Coronary artery (tissue), 2 donors: ENCODE measurements around the gene NEK8.

Experiments used
- DNase-seq: peaks from one replicate; pipeline ENCODE4 v3.0.0-alpha.2; 2017; ENCODE audit warnings: low spot score
- H3K27ac ChIP-seq, 2 donors: fragments of 200-600 bp; sonication (generic); one replicate each; pipeline ENCODE4 v1.5.1; 2016 to 2019
- H3K4me3 ChIP-seq: fragments of 200-600 bp; sonication (generic); 2 replicates; pipeline ENCODE4 v1.5.1; 2016; ENCODE audit warnings: mild to moderate bottlenecking, moderate library complexity
- TF ChIP-seq, protein P1 (sequence below): fragments of 200-600 bp; sonication (generic); IDR thresholded peaks from one replicate; pipeline ENCODE4 v1.5.1; 2019; ENCODE audit warnings: antibody characterized with exemption

The NEK8 gene

DNA sequence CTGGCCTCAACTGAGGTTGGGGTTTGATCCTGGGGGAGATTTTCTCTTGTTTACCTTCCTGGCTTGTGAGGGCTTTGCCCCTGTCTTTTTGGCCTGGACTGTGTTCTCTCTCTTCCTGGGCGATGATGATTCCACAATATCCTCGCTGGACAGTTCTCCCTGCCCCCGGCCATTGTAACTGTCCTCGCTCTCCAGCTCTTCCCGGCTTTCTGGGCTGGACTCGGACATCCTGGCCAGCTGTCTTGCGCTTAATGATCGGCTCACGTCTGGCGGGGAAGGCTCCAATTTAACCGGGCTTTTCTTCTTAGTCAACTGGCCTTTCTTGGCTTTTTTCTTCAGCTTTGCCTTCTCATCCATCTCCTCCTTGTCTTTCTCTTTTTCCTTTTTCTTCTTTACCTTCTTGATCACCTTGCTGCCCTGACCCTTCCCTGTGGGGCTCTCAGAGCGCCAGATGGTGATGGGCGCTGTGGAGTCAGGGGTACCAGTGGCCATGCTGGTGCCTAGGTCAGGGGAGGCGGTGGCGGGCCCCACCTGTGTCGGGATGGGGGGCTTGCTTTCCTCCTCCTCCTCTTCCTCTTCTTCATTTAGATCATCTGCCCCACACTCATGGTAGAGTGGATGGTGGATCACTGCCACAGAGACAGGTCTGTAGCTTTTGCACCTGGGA, 24.9 kb upstream of the NEK8 start:
- no peak for DNase-seq
- Histone ChIP-seq H3K4me3 (no peak overlapping the region), H3K27ac (no peak overlapping the region)
- TF ChIP-seq, protein P1, sequence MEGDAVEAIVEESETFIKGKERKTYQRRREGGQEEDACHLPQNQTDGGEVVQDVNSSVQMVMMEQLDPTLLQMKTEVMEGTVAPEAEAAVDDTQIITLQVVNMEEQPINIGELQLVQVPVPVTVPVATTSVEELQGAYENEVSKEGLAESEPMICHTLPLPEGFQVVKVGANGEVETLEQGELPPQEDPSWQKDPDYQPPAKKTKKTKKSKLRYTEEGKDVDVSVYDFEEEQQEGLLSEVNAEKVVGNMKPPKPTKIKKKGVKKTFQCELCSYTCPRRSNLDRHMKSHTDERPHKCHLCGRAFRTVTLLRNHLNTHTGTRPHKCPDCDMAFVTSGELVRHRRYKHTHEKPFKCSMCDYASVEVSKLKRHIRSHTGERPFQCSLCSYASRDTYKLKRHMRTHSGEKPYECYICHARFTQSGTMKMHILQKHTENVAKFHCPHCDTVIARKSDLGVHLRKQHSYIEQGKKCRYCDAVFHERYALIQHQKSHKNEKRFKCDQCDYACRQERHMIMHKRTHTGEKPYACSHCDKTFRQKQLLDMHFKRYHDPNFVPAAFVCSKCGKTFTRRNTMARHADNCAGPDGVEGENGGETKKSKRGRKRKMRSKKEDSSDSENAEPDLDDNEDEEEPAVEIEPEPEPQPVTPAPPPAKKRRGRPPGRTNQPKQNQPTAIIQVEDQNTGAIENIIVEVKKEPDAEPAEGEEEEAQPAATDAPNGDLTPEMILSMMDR = no peak

DNA sequence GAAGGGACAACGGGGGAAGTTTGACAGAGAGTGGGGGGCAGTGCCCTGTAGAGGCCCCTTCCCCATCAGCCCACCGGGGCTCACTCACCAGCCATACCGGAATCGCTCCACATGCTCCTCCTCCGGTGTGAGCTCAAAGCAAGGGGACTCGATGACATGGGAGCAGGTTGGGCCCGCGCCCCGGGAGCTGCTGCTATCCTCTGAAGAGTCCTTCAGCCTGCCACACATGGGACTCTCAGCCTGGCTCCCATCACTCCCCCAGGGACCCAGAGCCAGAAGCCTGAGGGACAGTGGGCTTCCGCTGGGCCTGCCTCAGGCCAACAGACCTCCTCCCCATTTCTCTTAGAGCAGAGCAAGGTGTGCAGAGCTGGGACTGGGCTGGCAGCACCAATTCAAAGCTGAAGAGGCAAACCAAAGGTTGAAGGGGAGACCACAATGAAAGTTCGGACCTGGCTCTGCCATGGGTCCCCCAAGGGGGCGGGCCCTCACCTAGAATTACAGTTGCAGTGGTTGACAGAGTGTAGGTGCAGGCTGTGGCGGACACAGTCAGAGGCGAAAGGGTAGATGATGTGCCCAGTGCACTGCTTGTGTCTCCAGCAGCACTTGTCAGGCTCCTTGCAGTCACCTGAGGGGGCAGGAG, 24.2 kb upstream of the NEK8 start:
- TF ChIP-seq, protein P1 = no peak
- Histone ChIP-seq H3K27ac (no peak overlapping the region), H3K4me3 (no peak overlapping the region)
- DNase-seq = no peak

- no peak for DNase-seq
- H3K27ac ChIP-seq = no peak overlapping the region
- no peak overlapping the region for H3K4me3 ChIP-seq
- TF ChIP-seq, protein P1 = no peak
These were observed 23.4 kb upstream of the NEK8 start for GRCh38 chr17:28705074-28705659.

DNA sequence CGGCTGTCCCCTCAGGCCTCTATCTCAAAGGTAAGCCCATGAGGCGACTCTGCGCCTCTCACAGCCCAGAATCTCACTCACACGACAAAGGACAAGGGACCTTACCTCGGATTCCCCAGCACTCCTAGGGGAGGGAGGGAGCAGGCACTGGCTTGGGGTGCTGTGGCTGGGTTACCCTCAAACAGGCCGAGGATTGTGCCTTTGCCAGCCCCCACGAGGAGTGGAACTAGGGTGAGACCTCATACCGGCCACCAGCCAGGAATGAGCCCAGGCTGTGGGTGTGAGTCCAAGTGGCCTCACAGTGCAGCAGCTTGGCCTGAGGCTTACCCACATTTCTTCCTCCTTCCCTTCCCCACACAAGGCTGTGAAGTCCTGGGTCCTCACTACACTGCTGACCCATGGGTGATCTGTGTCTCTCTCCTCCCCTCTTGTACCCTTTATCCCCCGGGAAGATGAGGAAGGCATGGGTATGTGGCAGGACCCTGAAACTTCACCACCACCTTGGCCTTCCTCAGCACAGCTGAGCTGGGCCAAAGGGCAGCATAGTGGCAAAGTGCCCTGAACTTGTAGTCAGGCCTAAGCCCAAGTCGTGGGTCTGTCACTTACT, 22.8 kb upstream of the NEK8 start:
- H3K27ac ChIP-seq = no peak overlapping the region
- no peak for DNase-seq
- TF ChIP-seq, protein P1 = no peak
- no peak overlapping the region for H3K4me3 ChIP-seq

GRCh38 chr17:28706471-28707338, 21.9 kb upstream of the NEK8 start:
- DNase-seq = no peak
- TF ChIP-seq, protein P1 = no peak
- Histone ChIP-seq H3K27ac (no peak overlapping the region), H3K4me3 (no peak overlapping the region)

- TF ChIP-seq, protein P1 = no peak
These were observed 21.3 kb upstream of the NEK8 start for GRCh38 chr17:28707339-28707720.

More at GRCh38 chr17:28707339-28707720, 21.3 kb upstream of the NEK8 start:
- no peak overlapping the region for H3K4me3 ChIP-seq
- no peak overlapping the region for H3K27ac ChIP-seq
- DNase-seq = no peak
